Colon (tissue), 2 donors: ENCODE results near the gene UNC93A.
"Not testable (repeated sequence)": the region's sequence is repeated elsewhere in the genome, so short reads cannot be mapped to it uniquely, and the experiment has no call there.

Source experiments
- FAIRE-seq: peaks from 2 replicates; lab custom pipeline; 2012; peaks lifted over from hg19 to GRCh38; lab: Jason Lieb, UNC
- donor health status: control.
- donor health status: control.

UNC93A gene

GRCh38 chr6:167290786-167291622, at the start of gene UNC93A:
Gene UNC93A, plus strand, starts transcription at chr6:167291315. Its CDS starts 175 bp downstream, at chr6:167291490.
- no peak for FAIRE-seq

GRCh38 chr6:167241321-167242134, 49.6 kb upstream of the UNC93A start:
- FAIRE-seq = not testable (repeated sequence)

DNA sequence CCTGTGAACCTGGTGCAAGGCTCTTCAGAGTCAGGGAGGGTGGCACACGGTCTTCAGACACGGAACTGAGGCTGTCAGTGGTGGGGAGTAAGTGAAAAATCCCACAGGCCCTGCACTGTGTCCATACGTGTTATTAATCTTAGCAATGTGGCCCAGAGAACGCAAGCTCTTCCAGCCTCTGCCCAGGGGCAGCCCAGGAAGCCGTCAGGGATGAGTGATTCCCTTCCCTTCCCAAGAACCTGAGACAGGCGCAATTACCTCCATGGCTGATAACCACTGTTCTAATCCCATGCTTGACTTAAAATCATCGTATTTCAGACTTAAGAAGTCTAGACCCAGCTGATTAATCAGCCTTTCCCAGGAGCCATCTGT, 49.0 kb upstream of the UNC93A start:
- not testable (repeated sequence) for FAIRE-seq

DNA sequence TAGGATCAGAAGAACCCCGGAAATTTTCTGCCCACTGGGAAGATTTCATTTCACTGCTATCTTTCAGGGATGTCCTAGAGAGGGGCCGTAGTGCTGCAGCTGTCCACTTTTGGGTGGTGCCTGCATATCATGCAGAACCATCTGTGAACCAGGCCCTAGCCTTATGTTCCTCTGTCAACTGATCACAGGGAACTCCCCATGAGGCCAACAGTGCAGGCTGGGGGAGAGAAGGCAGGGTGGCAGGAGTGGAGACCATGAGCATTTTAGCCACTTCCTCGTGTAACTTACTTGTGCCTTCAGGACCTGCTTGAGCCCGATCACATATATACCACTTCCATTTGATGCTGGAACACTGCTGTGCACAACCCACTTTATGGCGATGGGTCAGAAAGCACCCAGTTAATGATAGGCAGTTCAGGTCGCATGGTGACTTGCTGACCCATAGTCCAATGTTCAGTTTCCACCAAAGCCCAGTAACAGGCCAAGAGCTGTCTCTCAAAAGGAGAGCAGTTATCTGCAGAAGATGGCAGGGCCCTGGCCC, 48.5 kb upstream of the UNC93A start:
- FAIRE-seq = not testable (repeated sequence)

DNA sequence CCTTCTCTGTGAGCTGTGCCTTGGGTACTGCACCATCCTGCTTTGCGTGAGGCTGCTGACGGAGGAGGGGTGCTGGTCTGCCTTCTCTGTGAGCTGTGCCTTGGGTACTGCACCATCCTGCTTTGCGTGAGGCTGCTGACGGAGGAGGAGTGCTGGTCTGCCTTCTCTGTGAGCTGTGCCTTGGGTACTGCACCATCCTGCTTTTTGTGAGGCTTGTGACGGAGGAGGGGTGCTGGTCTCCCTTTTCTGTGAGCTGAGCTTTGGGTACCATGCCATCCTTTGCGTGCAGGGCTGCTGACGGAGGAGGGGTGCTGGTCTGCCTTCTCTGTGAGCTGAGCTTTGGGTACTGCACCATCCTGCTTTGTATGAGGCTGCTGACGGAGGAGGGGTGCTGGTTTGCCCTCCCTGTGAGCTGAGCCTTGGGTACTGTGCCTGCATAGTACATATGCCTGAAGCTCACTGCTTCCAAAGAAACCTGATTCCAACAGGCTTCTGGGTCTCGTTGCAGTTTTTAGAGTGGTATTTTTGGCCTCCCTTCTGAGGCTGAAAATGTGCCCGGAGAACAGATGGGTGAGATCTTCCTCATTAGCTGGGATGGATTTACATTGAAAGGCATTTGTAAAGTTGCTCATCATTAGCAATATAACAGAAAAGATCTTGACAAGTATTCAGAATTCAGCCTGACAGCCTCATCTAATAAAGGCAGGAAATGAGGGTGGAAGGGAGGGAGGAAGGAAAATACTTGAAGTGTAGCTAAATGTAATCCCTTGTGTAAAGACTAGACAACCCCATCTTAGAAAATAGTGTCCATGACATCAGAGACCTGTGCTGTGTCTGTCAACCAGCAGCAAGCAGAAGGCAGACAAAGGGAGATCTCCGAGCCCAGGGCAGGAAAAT, 46.8 kb upstream of the UNC93A start:
- no peak for FAIRE-seq

- FAIRE-seq = no peak
Measured at GRCh38 chr6:167244991-167245390, 46.1 kb upstream of the UNC93A start.

- no peak for FAIRE-seq
Measured at GRCh38 chr6:167245591-167245990, 45.5 kb upstream of the UNC93A start.

GRCh38 chr6:167247814-167248595, 43.1 kb upstream of the UNC93A start:
- FAIRE-seq = no peak

DNA sequence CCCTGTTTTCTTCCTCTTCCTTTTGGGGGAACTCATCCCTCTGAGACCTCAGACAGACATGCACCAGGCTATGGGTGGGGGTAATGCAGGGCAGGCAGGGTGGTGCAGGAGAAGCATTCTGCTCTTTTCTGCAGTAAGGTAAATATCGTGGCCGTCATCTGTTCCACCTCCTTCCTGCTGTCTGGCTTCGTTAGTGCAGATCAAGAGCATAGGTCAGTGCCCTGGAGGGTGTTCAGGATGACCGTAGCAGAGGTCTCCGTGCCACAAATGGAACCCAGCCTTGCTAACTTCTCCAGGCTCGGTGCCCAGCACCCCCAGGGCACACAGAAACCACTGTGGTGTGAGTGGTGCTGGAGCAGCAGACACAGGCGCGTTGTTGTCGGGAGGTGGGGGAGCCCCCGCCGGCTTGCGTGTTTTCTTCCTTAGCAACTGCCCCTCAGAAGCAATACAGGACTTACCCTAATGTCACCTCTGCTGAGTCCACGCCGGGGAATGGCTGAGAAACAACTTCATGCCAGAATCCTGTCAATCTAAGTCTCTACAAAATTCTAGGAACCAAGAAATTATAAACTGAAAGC, 42.1 kb upstream of the UNC93A start:
- FAIRE-seq = not testable (repeated sequence)

- no peak for FAIRE-seq
Measured at GRCh38 chr6:167252271-167252670, 38.8 kb upstream of the UNC93A start.

DNA sequence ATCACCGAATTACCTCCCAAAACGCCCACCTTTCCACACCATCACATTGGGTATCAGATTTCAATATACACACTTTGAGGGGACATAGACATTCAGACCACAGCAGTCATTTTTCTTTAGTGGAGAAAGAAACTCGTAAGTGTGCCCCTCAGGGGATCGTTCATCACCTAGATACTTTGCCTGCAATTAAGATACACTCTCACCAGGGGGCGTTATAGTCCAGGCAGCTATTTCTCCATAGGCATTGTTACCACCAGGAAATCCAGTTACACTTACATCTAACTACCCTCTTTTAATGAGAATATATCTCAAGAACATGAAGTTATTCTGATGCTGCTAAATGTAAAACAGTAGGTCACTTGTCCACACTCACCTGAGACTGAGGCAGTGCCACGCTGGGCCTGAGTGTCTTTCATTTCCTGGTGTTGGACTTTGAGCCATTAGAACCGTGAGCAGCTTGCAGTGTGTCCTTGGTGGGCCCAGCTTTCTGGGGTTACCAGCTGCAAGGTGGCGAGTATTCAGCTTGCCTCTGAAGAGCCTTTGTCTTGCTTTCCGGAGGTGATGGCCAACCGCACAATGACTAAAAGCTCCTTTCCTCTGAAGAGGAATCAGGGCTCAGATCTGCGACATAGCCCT, 35.1 kb upstream of the UNC93A start:
- no peak for FAIRE-seq

- FAIRE-seq = no peak
Measured at GRCh38 chr6:167258646-167259045, 32.5 kb upstream of the UNC93A start.

GRCh38 chr6:167266057-167266829, 24.9 kb upstream of the UNC93A start:
- FAIRE-seq = not testable (repeated sequence)

- FAIRE-seq = no peak
Measured at GRCh38 chr6:167266830-167267555, 24.1 kb upstream of the UNC93A start.

DNA sequence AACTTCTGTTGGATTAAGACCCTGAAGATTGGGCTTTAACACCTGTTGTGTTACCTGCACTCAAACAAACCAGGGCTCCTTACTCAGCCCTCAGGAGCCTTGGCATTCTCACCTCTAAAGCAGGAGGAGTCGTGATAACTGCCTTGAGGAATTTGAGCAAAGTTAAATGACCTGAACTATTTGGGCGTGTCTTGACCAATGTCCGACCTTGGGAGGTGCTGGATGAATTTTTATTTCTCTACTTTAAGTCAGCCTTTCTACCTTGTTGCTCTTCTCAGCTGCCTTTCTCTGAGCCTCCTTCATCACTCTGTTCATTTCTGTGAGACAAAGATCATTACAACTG, 23.6 kb upstream of the UNC93A start:
- FAIRE-seq = not testable (repeated sequence)

DNA sequence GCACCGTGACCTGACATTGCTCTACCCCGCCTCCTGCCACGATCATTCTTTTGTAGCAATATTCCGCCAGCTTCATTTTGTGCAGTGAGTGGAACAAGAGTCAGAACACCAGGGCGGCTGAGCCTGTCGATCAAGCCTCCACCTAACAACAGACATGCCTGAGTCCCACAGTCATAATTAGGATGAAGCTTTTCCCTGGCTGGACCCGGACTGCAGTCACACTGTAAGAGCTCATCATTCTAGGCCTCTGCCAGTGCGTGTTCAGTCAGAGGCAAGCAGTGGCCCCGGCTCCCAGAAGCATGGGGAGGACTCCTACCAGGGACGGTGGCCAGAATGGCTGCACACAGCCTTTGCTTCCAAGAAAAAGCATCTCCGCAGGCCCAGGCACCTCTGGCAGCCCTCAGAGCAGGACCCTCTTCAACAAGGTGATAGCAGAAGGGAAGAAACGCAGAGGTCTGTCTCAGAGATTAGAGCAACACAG, 23.2 kb upstream of the UNC93A start:
- no peak for FAIRE-seq

GRCh38 chr6:167268683-167269280, 22.3 kb upstream of the UNC93A start:
- FAIRE-seq = no peak
